MCF 10A (cell line): ENCODE data around the gene NFATC4. TPM values are rescaled to one million over a fixed set of nuclear protein-coding genes. Genes with fewer than 3 reads are reported as not detected.

Experiments used
- BruUV-seq: library from RNA; stranded (reverse); fragments of 400-500 nt; replicated peaks from 2 replicates; lab custom pipeline; 2021; lab: Mats Ljungman, UMichigan
- CTCF ChIA-PET: fragments of 300-600 bp; sonication (Branson Sonifier 250); formaldehyde crosslinking; extraction: SDS; loops from one replicate; lab custom pipeline; 2021; ENCODE audit warnings: antibody characterized with exemption, inconsistent platforms; lab: Yijun Ruan, JAX
- POLR2A ChIA-PET: fragments of 300-600, 350-650 bp; sonication (Branson Sonifier 250); formaldehyde crosslinking; extraction: SDS; loops from one replicate; lab custom pipeline; 2020; ENCODE audit warnings: antibody characterized with exemption, inconsistent platforms; lab: Yijun Ruan, JAX
- DNase-seq: peaks from one replicate; pipeline ENCODE4 v3.0.0-alpha.2; 2018; ENCODE audit not compliant: unreplicated experiment
- H3K27ac Mint-ChIP-seq: one replicate; pipeline ENCODE4 v1.8.0; 2022; ENCODE audit warnings: mild to moderate bottlenecking, low read depth, mixed read lengths; ENCODE audit not compliant: unreplicated experiment
- H3K27me3 Mint-ChIP-seq: one replicate; pipeline ENCODE4 v1.8.0; 2022; ENCODE audit warnings: mixed read lengths; ENCODE audit not compliant: insufficient read depth, unreplicated experiment
- H3K36me3 Mint-ChIP-seq: one replicate; pipeline ENCODE4 v1.8.0; 2022; ENCODE audit warnings: mild to moderate bottlenecking, moderate library complexity, mixed read lengths; ENCODE audit not compliant: insufficient read depth, unreplicated experiment
- H3K4me1 Mint-ChIP-seq: one replicate; pipeline ENCODE4 v1.8.0; 2022; ENCODE audit warnings: mixed read lengths; ENCODE audit not compliant: insufficient read depth, unreplicated experiment
- H3K4me3 Mint-ChIP-seq: one replicate; pipeline ENCODE4 v1.8.0; 2022; ENCODE audit warnings: mild to moderate bottlenecking, moderate library complexity, mixed read lengths; ENCODE audit not compliant: unreplicated experiment
- H3K9me3 Mint-ChIP-seq: one replicate; pipeline ENCODE4 v1.8.0; 2022; ENCODE audit warnings: mixed read lengths; ENCODE audit not compliant: unreplicated experiment
- CTCF ChIP-seq: fragments of 200-600 bp; IDR thresholded peaks from one replicate; pipeline ENCODE4 v1.8.0; 2022; ENCODE audit warnings: antibody characterized with exemption, mild to moderate bottlenecking; ENCODE audit not compliant: unreplicated experiment
- intact Hi-C: fragments of 100-400 bp; cut with micrococcal nuclease; formaldehyde crosslinking; loops from 2 replicates; pipeline ENCODE4 v1.14.1; 2022
- total RNA-seq: library from RNA; stranded (reverse); gene quantifications from 2 replicates; pipeline ENCODE4 v1.2.3, GENCODE V29; 2022

Gene NFATC4
- total RNA-seq, 1 experiment from 2014 or later = 0.23 TPM

GRCh38 chr14:24426150-24426911, 58.3 kb downstream of the NFATC4 start:
- H3K4me1 Mint-ChIP-seq = peaks cover 31% of the 10 kb centered on the region
- peaks cover 1% of the 10 kb centered on the region for H3K36me3 Mint-ChIP-seq
- no peak overlapping the region for H3K4me3 Mint-ChIP-seq
- no peaks in the 10 kb centered on the region for H3K27me3 Mint-ChIP-seq
- no peaks in the 10 kb centered on the region for H3K9me3 Mint-ChIP-seq
- intact Hi-C loops = no loop called here
- CTCF ChIA-PET = interaction anchor here (1.2 to 12.0 kb wide), 8 partner anchors 10 to 93 kb away, joined by 3 to 626 read pairs (median 4); partner anchors contain the start of genes ADCY4 and RIPK3
- peak overlapping the region; percentile 80 for H3K27ac Mint-ChIP-seq
- POLR2A ChIA-PET = interaction anchor here (0.6 to 2.9 kb wide), 12 partner anchors 8 to 237 kb away, joined by 3 to 15 read pairs (median 4); partner anchors contain the start of gene SDR39U1
- no peak for DNase-seq
- no TSS peak for BruUV-seq
- no peak for TF ChIP-seq CTCF

- Mint-ChIP-seq H3K4me1 (peaks cover 36% of the 10 kb centered on the region), H3K4me3 (no peak overlapping the region), H3K9me3 (no peaks in the 10 kb centered on the region), H3K27me3 (no peaks in the 10 kb centered on the region), H3K27ac (peak overlapping the region; percentile 80), H3K36me3 (peaks cover 8% of the 10 kb centered on the region)
- POLR2A ChIA-PET = interaction anchor here (0.7 to 2.9 kb wide), 7 partner anchors 9 to 108 kb away, joined by 3 to 15 read pairs (median 4); partner anchors contain the start of gene SDR39U1
- no peak for DNase-seq
- intact Hi-C loops = no loop called here
- no peak for TF ChIP-seq CTCF
- CTCF ChIA-PET = interaction anchor here (1.2 to 12.0 kb wide), 4 partner anchors 9 to 92 kb away, joined by 3 to 626 read pairs (median 17); partner anchors contain the start of genes ADCY4 and RIPK3
- no TSS peak for BruUV-seq
Observed at GRCh38 chr14:24426912-24427536, 59.0 kb downstream of the NFATC4 start.

- peaks cover 37% of the 10 kb centered on the region for H3K4me1 Mint-ChIP-seq
- no peaks in the 10 kb centered on the region for H3K9me3 Mint-ChIP-seq
- no peaks in the 10 kb centered on the region for H3K27me3 Mint-ChIP-seq
- TF ChIP-seq CTCF = no peak
- intact Hi-C loops = no loop called here
- CTCF ChIA-PET = interaction anchor here (0.6 to 12.0 kb wide), 8 partner anchors 9 to 951 kb away, joined by 3 to 626 read pairs (median 3); partner anchors contain the start of genes ADCY4 and RIPK3
- POLR2A ChIA-PET = interaction anchor here (0.7 to 2.2 kb wide), 3 partner anchors 8 to 109 kb away, joined by 3 to 6 read pairs (median 4); no protein-coding TSS in a partner anchor
- H3K27ac Mint-ChIP-seq = no peak overlapping the region
- no peak overlapping the region for H3K4me3 Mint-ChIP-seq
- no TSS peak for BruUV-seq
- DNase-seq = no peak
- peaks cover 15% of the 10 kb centered on the region for H3K36me3 Mint-ChIP-seq
Observed at GRCh38 chr14:24427537-24428508, 59.8 kb downstream of the NFATC4 start.
